WTC11 (cell line): Measurements from ENCODE around the gene BLOC1S3. TPM values are rescaled to one million over a fixed set of nuclear protein-coding genes. Genes with fewer than 3 reads are reported as not detected.
A peak's percentile ranks its signal among the peaks of the same experiment; 100 is the strongest.

Experiments
- ATAC-seq: fragments of 200-7000 bp; cut with Tn5 transposase; 2 replicates; pipeline ENCODE4 v1.10.0; 2021; ENCODE audit warnings: mild to moderate bottlenecking, moderate library complexity
- CTCF ChIA-PET: fragments of 300-600 bp; sonication (Branson Sonifier 250); formaldehyde crosslinking; loops from one replicate; lab custom pipeline; 2021; ENCODE audit warnings: antibody characterized with exemption; lab: Charles Lee
- POLR2A ChIA-PET: fragments of 350-600 bp; sonication (Branson Sonifier 250); formaldehyde crosslinking; loops from one replicate; lab custom pipeline; 2021; ENCODE audit warnings: antibody characterized with exemption; lab: Charles Lee
- DNase-seq: peaks from one replicate; pipeline ENCODE4 v3.0.0; 2021; ENCODE audit warnings: low spot score
- H3K27ac Mint-ChIP-seq: 2 replicates; pipeline ENCODE4 v1.8.0; 2021; ENCODE audit warnings: mixed read lengths
- H3K27me3 Mint-ChIP-seq: 2 replicates; pipeline ENCODE4 v1.8.0; 2021; ENCODE audit warnings: low read depth, mild to moderate bottlenecking, moderate library complexity, mixed read lengths
- H3K36me3 Mint-ChIP-seq: 2 replicates; pipeline ENCODE4 v1.8.0; 2021; ENCODE audit warnings: mixed read lengths
- H3K4me1 Mint-ChIP-seq: 2 replicates; pipeline ENCODE4 v1.8.0; 2022; ENCODE audit warnings: mixed read lengths
- H3K4me3 Mint-ChIP-seq: 2 replicates; pipeline ENCODE4 v1.8.0; 2021; ENCODE audit warnings: mild to moderate bottlenecking, moderate library complexity, mixed read lengths
- H3K9me3 Mint-ChIP-seq: 2 replicates; pipeline ENCODE4 v1.8.0; 2021; ENCODE audit warnings: mixed read lengths
- ESRRA ChIP-seq: sonication (generic); formaldehyde crosslinking; IDR thresholded peaks from 2 replicates; pipeline ENCODE4 v1.8.1; 2022; ENCODE audit warnings: mild to moderate bottlenecking, missing genetic modification reagents, borderline replicate concordance
- FOXK1 ChIP-seq: sonication (generic); formaldehyde crosslinking; IDR thresholded peaks from 2 replicates; pipeline ENCODE4 v1.8.0; 2022; ENCODE audit warnings: mild to moderate bottlenecking, moderate library complexity, missing genetic modification reagents
- GTF2I ChIP-seq: fragments of 250-450 bp; sonication (Bioruptor Pico); conservative IDR thresholded peaks from 2 replicates; pipeline ENCODE4 v1.4.0; 2021; ENCODE audit warnings: mild to moderate bottlenecking
- NR2C2 ChIP-seq: sonication (generic); formaldehyde crosslinking; IDR thresholded peaks from 2 replicates; pipeline ENCODE4 v1.8.0; 2022; ENCODE audit warnings: mild to moderate bottlenecking, missing genetic modification reagents
- PRRX2 ChIP-seq: fragments of 250-450 bp; sonication (Bioruptor Pico); IDR thresholded peaks from 2 replicates; pipeline ENCODE4 v1.8.0; 2021; ENCODE audit warnings: mild to moderate bottlenecking
- RELA ChIP-seq: sonication (generic); formaldehyde crosslinking; IDR thresholded peaks from 2 replicates; pipeline ENCODE4 v1.8.1; 2022; ENCODE audit warnings: missing genetic modification reagents, mild to moderate bottlenecking, borderline replicate concordance
- RORB ChIP-seq: fragments of 250-450 bp; sonication (Bioruptor Pico); IDR thresholded peaks from 2 replicates; pipeline ENCODE4 v1.9.0; 2021; ENCODE audit warnings: mild to moderate bottlenecking
- ZNF219 ChIP-seq: sonication (generic); formaldehyde crosslinking; IDR thresholded peaks from 2 replicates; pipeline ENCODE4 v1.8.0; 2023; ENCODE audit warnings: missing genetic modification reagents, mild to moderate bottlenecking, borderline replicate concordance
- ZNF317 ChIP-seq: sonication (generic); formaldehyde crosslinking; IDR thresholded peaks from 2 replicates; pipeline ENCODE4 v1.8.1; 2023; ENCODE audit warnings: low read depth, mild to moderate bottlenecking, moderate library complexity, missing genetic modification reagents, borderline replicate concordance
- total RNA-seq: library from RNA; stranded (reverse); gene quantifications from 3 replicates; pipeline ENCODE4 v1.2.3, GENCODE V29; 2021
- TF ChIP-seq, protein P1 (sequence below): sonication (generic); formaldehyde crosslinking; IDR thresholded peaks from 2 replicates; pipeline ENCODE4 v1.8.1; 2022; ENCODE audit warnings: low read depth, mild to moderate bottlenecking, moderate library complexity, missing genetic modification reagents, borderline replicate concordance
- TF ChIP-seq, protein P2 (sequence below): fragments of 250-450 bp; sonication (Bioruptor Pico); IDR thresholded peaks from 2 replicates; pipeline ENCODE4 v1.9.0; 2021; ENCODE audit warnings: mild to moderate bottlenecking, borderline replicate concordance
- TF ChIP-seq, protein P3 (sequence below): fragments of 250-450 bp; sonication (Bioruptor Pico); IDR thresholded peaks from 2 replicates; pipeline ENCODE4 v2.1.2; 2022; ENCODE audit warnings: mild to moderate bottlenecking, moderate library complexity
- TF ChIP-seq, protein P4 (sequence below): sonication (generic); formaldehyde crosslinking; IDR thresholded peaks from 2 replicates; pipeline ENCODE4 v1.8.1; 2023; ENCODE audit warnings: mild to moderate bottlenecking, missing genetic modification reagents
- TF ChIP-seq, protein P5 (sequence below): sonication (generic); formaldehyde crosslinking; IDR thresholded peaks from 2 replicates; pipeline ENCODE4 v1.8.0; 2022; ENCODE audit warnings: missing genetic modification reagents

Gene BLOC1S3
- total RNA-seq, 1 experiment from 2014 or later, result 10.0 TPM

DNA sequence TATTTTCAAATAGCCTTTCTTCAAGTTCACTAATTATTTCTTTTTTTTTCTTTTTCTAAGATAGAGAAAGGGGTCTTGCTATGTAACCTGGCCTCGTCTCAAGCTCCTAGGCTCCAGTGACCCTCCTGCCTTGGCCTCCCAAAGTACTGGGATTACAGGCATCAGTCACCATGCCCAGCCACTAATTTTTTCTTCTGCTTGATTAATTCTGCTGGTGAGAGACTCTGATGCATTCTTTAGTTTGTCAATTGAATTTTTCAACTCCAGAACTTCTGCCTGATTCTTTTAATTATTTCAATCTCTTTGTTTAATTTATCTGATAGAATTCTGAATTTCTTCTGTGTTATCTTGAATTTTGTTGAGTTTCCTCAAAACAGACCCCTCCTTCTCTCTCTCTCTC is 11.4 kb downstream of the BLOC1S3 start (continued):
- TF ChIP-seq, protein P1, sequence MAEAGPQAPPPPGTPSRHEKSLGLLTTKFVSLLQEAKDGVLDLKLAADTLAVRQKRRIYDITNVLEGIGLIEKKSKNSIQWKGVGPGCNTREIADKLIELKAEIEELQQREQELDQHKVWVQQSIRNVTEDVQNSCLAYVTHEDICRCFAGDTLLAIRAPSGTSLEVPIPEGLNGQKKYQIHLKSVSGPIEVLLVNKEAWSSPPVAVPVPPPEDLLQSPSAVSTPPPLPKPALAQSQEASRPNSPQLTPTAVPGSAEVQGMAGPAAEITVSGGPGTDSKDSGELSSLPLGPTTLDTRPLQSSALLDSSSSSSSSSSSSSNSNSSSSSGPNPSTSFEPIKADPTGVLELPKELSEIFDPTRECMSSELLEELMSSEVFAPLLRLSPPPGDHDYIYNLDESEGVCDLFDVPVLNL (CRISPR knock-in tag), result no peak
- TF ChIP-seq NR2C2 (CRISPR knock-in tag) (no peak), RELA (CRISPR knock-in tag) (no peak), ZNF219 (CRISPR knock-in tag) (no peak), ZNF317 (CRISPR knock-in tag) (no peak)
- TF ChIP-seq, protein P2, sequence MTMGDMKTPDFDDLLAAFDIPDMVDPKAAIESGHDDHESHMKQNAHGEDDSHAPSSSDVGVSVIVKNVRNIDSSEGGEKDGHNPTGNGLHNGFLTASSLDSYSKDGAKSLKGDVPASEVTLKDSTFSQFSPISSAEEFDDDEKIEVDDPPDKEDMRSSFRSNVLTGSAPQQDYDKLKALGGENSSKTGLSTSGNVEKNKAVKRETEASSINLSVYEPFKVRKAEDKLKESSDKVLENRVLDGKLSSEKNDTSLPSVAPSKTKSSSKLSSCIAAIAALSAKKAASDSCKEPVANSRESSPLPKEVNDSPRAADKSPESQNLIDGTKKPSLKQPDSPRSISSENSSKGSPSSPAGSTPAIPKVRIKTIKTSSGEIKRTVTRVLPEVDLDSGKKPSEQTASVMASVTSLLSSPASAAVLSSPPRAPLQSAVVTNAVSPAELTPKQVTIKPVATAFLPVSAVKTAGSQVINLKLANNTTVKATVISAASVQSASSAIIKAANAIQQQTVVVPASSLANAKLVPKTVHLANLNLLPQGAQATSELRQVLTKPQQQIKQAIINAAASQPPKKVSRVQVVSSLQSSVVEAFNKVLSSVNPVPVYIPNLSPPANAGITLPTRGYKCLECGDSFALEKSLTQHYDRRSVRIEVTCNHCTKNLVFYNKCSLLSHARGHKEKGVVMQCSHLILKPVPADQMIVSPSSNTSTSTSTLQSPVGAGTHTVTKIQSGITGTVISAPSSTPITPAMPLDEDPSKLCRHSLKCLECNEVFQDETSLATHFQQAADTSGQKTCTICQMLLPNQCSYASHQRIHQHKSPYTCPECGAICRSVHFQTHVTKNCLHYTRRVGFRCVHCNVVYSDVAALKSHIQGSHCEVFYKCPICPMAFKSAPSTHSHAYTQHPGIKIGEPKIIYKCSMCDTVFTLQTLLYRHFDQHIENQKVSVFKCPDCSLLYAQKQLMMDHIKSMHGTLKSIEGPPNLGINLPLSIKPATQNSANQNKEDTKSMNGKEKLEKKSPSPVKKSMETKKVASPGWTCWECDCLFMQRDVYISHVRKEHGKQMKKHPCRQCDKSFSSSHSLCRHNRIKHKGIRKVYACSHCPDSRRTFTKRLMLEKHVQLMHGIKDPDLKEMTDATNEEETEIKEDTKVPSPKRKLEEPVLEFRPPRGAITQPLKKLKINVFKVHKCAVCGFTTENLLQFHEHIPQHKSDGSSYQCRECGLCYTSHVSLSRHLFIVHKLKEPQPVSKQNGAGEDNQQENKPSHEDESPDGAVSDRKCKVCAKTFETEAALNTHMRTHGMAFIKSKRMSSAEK (CRISPR knock-in tag), result no peak
- TF ChIP-seq, all 79 proteins: peak for 0

DNA sequence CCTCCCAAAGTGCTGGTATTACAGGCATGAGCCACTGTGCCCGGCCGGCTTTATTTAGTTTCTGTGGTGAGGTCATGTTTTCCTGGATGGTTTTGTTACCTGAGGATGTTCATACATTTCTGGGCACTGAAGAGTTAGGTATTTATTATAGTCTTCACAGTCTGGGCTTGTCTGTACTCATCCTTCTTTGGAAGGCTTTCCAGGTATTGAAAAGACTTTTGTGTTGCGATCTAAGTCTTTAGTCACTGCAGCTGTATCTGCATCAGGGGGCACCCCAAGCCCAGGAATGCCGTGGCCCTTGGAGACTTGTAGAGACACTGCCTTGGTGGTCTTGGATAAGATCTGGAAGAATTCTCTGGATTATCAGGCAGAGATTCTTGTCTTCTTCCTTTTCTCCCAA is 12.8 kb downstream of the BLOC1S3 start:
- no peaks in the 10 kb centered on the region for H3K36me3 Mint-ChIP-seq
- H3K27me3 Mint-ChIP-seq, result peaks cover 12% of the 10 kb centered on the region
- no peak overlapping the region for H3K4me3 Mint-ChIP-seq
- no peak overlapping the region for H3K27ac Mint-ChIP-seq
- H3K9me3 Mint-ChIP-seq, result no peaks in the 10 kb centered on the region
- ChIA-PET POLR2A (no interaction called here), CTCF (interaction anchor here (1.2 to 2.1 kb wide), 3 partner anchors 9 to 147 kb away, joined by 3 to 5 read pairs (median 4); no protein-coding TSS in a partner anchor)
- no peaks in the 10 kb centered on the region for H3K4me1 Mint-ChIP-seq
- no peak for DNase-seq
- TF ChIP-seq RORB (no peak), PRRX2 (no peak), GTF2I (CRISPR knock-in tag) (no peak), FOXK1 (CRISPR knock-in tag) (no peak), ESRRA (CRISPR knock-in tag) (no peak)
- TF ChIP-seq, protein P3, sequence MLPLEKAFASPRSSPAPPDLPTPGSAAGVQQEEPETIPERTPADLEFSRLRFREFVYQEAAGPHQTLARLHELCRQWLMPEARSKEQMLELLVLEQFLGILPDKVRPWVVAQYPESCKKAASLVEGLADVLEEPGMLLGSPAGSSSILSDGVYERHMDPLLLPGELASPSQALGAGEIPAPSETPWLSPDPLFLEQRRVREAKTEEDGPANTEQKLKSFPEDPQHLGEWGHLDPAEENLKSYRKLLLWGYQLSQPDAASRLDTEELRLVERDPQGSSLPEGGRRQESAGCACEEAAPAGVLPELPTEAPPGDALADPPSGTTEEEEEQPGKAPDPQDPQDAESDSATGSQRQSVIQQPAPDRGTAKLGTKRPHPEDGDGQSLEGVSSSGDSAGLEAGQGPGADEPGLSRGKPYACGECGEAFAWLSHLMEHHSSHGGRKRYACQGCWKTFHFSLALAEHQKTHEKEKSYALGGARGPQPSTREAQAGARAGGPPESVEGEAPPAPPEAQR (CRISPR knock-in tag), result no peak
- TF ChIP-seq, protein P4, sequence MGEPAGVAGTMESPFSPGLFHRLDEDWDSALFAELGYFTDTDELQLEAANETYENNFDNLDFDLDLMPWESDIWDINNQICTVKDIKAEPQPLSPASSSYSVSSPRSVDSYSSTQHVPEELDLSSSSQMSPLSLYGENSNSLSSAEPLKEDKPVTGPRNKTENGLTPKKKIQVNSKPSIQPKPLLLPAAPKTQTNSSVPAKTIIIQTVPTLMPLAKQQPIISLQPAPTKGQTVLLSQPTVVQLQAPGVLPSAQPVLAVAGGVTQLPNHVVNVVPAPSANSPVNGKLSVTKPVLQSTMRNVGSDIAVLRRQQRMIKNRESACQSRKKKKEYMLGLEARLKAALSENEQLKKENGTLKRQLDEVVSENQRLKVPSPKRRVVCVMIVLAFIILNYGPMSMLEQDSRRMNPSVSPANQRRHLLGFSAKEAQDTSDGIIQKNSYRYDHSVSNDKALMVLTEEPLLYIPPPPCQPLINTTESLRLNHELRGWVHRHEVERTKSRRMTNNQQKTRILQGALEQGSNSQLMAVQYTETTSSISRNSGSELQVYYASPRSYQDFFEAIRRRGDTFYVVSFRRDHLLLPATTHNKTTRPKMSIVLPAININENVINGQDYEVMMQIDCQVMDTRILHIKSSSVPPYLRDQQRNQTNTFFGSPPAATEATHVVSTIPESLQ (CRISPR knock-in tag), result no peak
- TF ChIP-seq, protein P5, sequence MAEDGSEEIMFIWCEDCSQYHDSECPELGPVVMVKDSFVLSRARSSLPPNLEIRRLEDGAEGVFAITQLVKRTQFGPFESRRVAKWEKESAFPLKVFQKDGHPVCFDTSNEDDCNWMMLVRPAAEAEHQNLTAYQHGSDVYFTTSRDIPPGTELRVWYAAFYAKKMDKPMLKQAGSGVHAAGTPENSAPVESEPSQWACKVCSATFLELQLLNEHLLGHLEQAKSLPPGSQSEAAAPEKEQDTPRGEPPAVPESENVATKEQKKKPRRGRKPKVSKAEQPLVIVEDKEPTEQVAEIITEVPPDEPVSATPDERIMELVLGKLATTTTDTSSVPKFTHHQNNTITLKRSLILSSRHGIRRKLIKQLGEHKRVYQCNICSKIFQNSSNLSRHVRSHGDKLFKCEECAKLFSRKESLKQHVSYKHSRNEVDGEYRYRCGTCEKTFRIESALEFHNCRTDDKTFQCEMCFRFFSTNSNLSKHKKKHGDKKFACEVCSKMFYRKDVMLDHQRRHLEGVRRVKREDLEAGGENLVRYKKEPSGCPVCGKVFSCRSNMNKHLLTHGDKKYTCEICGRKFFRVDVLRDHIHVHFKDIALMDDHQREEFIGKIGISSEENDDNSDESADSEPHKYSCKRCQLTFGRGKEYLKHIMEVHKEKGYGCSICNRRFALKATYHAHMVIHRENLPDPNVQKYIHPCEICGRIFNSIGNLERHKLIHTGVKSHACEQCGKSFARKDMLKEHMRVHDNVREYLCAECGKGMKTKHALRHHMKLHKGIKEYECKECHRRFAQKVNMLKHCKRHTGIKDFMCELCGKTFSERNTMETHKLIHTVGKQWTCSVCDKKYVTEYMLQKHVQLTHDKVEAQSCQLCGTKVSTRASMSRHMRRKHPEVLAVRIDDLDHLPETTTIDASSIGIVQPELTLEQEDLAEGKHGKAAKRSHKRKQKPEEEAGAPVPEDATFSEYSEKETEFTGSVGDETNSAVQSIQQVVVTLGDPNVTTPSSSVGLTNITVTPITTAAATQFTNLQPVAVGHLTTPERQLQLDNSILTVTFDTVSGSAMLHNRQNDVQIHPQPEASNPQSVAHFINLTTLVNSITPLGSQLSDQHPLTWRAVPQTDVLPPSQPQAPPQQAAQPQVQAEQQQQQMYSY (CRISPR knock-in tag), result 0 out of 2 replicates have a peak, but pooled peaks have one; percentile 30
- no peak for ATAC-seq
